ENCODE data around the gene CPLANE1.

The CPLANE1 gene

GRCh38 chr5:37190592-37190991 is 58.6 kb downstream of the CPLANE1 start:
- ChIA-PET POLR2A (no interaction called here), CTCF (no interaction called here)
- no peak for TF ChIP-seq L3MBTL2 (conservative IDR thresholded peaks at IDR 0.05)
- no peak for DNase-seq (ENCODE audit: extremely low spot score)

GRCh38 chr5:37189355-37189754 is 59.8 kb downstream of the CPLANE1 start:
- ChIA-PET CTCF (no interaction called here), POLR2A (no interaction called here)
- TF ChIP-seq FOXM1 (IDR thresholded peaks at IDR 0.05; ENCODE audit: borderline replicate concordance): no peak
- no peak for TF ChIP-seq LEF1 (IDR thresholded peaks at IDR 0.05; ENCODE audit: borderline replicate concordance)
- no peak for TF ChIP-seq PKNOX1 (IDR thresholded peaks at IDR 0.05)
- TF ChIP-seq ELF4 (IDR thresholded peaks at IDR 0.05): no peak
- no peak for TF ChIP-seq BHLHE40 (IDR thresholded peaks at IDR 0.05; ENCODE audit: borderline replicate concordance)
- no peak for TF ChIP-seq SUZ12 (IDR thresholded peaks at IDR 0.05)
- no peak for TF ChIP-seq SP1 (IDR thresholded peaks at IDR 0.05)
- no peak for TF ChIP-seq NFRKB (IDR thresholded peaks at IDR 0.05)
- no peak for TF ChIP-seq HDGF (IDR thresholded peaks at IDR 0.05; ENCODE audit: borderline replicate concordance)
- no peak for TF ChIP-seq TARDBP (IDR thresholded peaks at IDR 0.05)
- TF ChIP-seq FOXK2 (IDR thresholded peaks at IDR 0.05): no peak
- no peak for TF ChIP-seq FOXA1 (IDR thresholded peaks at IDR 0.05)
- TF ChIP-seq CTBP1 (IDR thresholded peaks at IDR 0.05; ENCODE audit: borderline replicate concordance): no peak
- no peak for TF ChIP-seq ARNT (IDR thresholded peaks at IDR 0.05)

GRCh38 chr5:37187465-37187977 is 61.7 kb downstream of the CPLANE1 start:
- no peak for DNase-seq (ENCODE audit: extremely low spot score)
- POLR2A ChIA-PET: no interaction called here
- TF ChIP-seq TARDBP (IDR thresholded peaks at IDR 0.05) (no peak), CTBP1 (IDR thresholded peaks at IDR 0.05; ENCODE audit: borderline replicate concordance) (no peak), ELF4 (IDR thresholded peaks at IDR 0.05) (no peak), LEF1 (IDR thresholded peaks at IDR 0.05; ENCODE audit: borderline replicate concordance) (no peak), ARNT (IDR thresholded peaks at IDR 0.05) (no peak), SP1 (IDR thresholded peaks at IDR 0.05) (no peak), HDGF (IDR thresholded peaks at IDR 0.05; ENCODE audit: borderline replicate concordance) (no peak), FOXA1 (IDR thresholded peaks at IDR 0.05) (no peak), BHLHE40 (IDR thresholded peaks at IDR 0.05; ENCODE audit: borderline replicate concordance) (no peak), FOXK2 (IDR thresholded peaks at IDR 0.05) (no peak), L3MBTL2 (conservative IDR thresholded peaks at IDR 0.05) (no peak), NFRKB (IDR thresholded peaks at IDR 0.05) (no peak), FOXM1 (IDR thresholded peaks at IDR 0.05; ENCODE audit: borderline replicate concordance) (no peak), SUZ12 (IDR thresholded peaks at IDR 0.05) (no peak)
- CTCF ChIA-PET: no interaction called here

More at GRCh38 chr5:37189355-37189754, 59.8 kb downstream of the CPLANE1 start:
- DNase-seq (ENCODE audit: extremely low spot score): no peak

GRCh38 chr5:37184748-37185364 is 64.3 kb downstream of the CPLANE1 start:
- ChIA-PET CTCF (no interaction called here), POLR2A (no interaction called here)
- no peak for DNase-seq (ENCODE audit: extremely low spot score)
- no peak for TF ChIP-seq PKNOX1 (IDR thresholded peaks at IDR 0.05)
- TF ChIP-seq SP1 (IDR thresholded peaks at IDR 0.05): no peak

GRCh38 chr5:37182667-37183066 is 66.5 kb downstream of the CPLANE1 start:
- no peak for DNase-seq (ENCODE audit: extremely low spot score)
- ChIA-PET CTCF (no interaction called here), POLR2A (no interaction called here)
- no peak for TF ChIP-seq ZNF384 (IDR thresholded peaks at IDR 0.05)
- no peak for TF ChIP-seq ARNT (IDR thresholded peaks at IDR 0.05)
- TF ChIP-seq L3MBTL2 (conservative IDR thresholded peaks at IDR 0.05): no peak
- TF ChIP-seq TARDBP (IDR thresholded peaks at IDR 0.05): no peak
- no peak for TF ChIP-seq FOXK2 (IDR thresholded peaks at IDR 0.05)
- no peak for TF ChIP-seq FOXM1 (IDR thresholded peaks at IDR 0.05; ENCODE audit: borderline replicate concordance)
- no peak for TF ChIP-seq NFRKB (IDR thresholded peaks at IDR 0.05)
- TF ChIP-seq SP1 (IDR thresholded peaks at IDR 0.05): no peak
- no peak for TF ChIP-seq ELF4 (IDR thresholded peaks at IDR 0.05)
- no peak for TF ChIP-seq BHLHE40 (IDR thresholded peaks at IDR 0.05; ENCODE audit: borderline replicate concordance)
- no peak for TF ChIP-seq PKNOX1 (IDR thresholded peaks at IDR 0.05)
- TF ChIP-seq SUZ12 (IDR thresholded peaks at IDR 0.05): no peak
- TF ChIP-seq HDGF (IDR thresholded peaks at IDR 0.05; ENCODE audit: borderline replicate concordance): no peak
- no peak for TF ChIP-seq LEF1 (IDR thresholded peaks at IDR 0.05; ENCODE audit: borderline replicate concordance)
- TF ChIP-seq CTBP1 (IDR thresholded peaks at IDR 0.05; ENCODE audit: borderline replicate concordance): no peak
- no peak for TF ChIP-seq FOXA1 (IDR thresholded peaks at IDR 0.05)

- POLR2A ChIA-PET: no interaction called here
- CTCF ChIA-PET: no interaction called here
- no peak for DNase-seq (ENCODE audit: extremely low spot score)
- TF ChIP-seq BHLHE40 (IDR thresholded peaks at IDR 0.05; ENCODE audit: borderline replicate concordance) (no peak), FOXK2 (IDR thresholded peaks at IDR 0.05) (no peak), SP1 (IDR thresholded peaks at IDR 0.05) (no peak), PKNOX1 (IDR thresholded peaks at IDR 0.05) (no peak), ELF4 (IDR thresholded peaks at IDR 0.05) (no peak), ARNT (IDR thresholded peaks at IDR 0.05) (no peak), SUZ12 (IDR thresholded peaks at IDR 0.05) (no peak), ZNF384 (IDR thresholded peaks at IDR 0.05) (no peak), HDGF (IDR thresholded peaks at IDR 0.05; ENCODE audit: borderline replicate concordance) (no peak), LEF1 (IDR thresholded peaks at IDR 0.05; ENCODE audit: borderline replicate concordance) (no peak), FOXM1 (IDR thresholded peaks at IDR 0.05; ENCODE audit: borderline replicate concordance) (no peak)
Measured at GRCh38 chr5:37174928-37175327, 74.2 kb downstream of the CPLANE1 start.
